NCI-H526 (cell line): ENCODE results near the gene PPP2R2D.
"Not testable (repeated sequence)": the region's sequence is repeated elsewhere in the genome, so short reads cannot be mapped to it uniquely, and the experiment has no call there.

Experiments
- DNase-seq, 2 experiments: peaks; one replicate each; lab custom pipeline; 2025; lab: John Stamatoyannopoulos, UW

The PPP2R2D gene

DNA sequence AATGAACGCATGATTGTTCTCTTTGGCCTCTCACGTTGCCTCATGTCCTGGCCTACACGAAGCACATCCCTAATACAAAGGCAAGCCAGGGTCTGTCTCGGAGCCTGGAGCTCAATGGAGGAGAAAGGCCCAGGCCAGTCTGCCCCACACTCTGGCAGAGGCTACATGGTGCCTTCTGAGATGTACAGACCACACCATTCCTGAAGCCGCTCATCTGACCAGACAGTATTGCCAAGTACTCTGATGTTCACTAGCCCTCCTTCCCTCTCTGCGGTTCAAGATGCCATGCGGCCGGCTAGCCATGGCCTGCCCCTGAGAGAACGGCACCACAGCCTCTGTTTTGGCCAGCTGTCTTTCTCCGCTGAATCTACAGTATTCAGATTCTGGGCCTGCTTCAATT is 75.0 kb downstream of the PPP2R2D start:
- DNase-seq = no peak

DNA sequence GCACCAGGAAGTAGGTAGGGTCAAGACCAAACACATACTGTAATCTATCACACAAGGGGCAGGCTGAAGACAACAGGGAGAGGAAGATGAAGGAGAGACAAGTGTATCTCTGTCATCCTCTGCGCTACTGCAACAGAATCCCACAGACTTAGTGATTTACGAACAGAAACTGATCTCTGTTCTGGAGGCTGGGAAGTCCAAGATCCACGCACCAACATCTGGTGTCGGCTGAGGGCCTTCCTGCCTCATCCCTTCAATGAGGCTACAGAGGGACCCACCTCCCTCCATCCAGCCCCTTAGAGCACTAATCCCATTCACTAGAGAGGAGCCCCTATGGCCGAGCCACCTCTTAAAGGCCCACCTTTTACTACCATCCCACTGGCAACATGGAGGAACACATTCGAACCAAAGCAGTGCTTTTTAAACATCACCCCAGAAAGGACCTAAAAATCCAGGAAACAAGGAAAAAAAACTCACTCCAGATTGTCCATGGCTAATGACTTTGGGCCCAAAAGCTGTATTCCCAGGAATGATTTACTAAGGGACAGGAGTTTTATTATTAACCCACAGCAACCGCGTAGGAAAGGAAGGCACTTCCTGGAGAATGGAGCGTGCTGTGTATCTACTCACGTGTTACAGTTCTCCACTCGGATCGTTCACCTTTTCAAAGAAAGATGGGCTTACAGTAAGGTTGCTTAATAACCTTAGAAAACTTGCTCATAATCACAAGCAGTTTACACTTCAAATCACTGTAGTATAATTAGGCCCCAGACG is 76.7 kb downstream of the PPP2R2D start:
- no peak for DNase-seq

DNA sequence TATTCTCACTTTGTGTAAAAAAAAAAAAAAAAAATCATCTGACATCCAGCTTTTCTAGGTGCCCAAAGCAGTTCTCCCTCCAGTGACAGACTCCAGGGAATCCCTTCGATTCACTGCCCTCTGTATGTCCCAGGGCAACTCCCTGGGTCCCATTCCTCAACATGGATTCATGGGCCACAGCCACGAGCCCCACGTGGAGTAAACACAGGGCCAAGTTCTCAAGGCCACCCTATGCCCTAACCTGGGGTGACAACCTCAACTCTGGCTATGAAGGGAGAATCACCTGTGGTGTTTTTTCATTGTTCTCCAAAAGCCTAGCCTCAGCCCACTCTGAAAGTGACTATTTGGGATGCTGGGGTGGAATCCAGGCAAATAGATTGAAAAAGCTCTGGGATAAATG is 77.6 kb downstream of the PPP2R2D start:
- DNase-seq = no peak

DNA sequence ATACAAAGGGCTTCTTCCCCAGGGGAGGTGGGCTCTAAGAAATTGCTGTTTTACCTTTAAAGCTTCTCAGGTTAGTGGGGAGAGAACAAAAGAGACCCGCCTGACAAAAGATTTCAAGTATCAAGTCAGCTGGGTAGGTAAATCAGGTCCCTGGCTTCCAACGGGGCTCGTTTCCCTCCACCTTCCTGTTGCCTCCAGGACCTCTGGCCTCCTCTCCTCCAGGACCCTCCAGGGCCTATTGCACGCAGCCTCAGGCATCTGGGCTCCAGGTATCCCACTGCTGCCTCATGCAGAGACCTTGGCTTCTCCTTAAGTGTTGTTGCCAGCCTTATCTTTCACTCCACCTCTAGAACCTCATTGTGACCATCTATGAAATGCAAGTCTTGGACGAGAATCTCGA is 78.0 kb downstream of the PPP2R2D start:
- no peak for DNase-seq

DNA sequence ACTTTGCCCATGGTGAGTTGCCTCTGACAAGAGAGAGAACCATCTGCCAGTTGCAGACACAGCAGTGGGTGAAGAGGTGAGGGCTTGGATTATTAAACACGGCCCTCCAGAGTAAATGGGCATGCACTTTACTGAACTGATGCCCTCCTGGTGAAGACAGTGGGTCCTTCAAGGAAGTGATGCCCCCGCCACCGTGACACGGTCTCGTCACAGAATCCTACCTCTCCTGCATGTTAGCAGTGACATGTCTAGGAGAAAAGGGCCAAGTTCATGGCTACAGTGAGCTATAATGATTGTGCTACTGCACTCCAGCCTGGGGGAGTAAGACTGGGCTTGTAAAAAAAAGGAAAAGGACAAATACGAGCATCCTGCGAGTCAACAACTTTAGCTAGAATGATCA is 78.5 kb downstream of the PPP2R2D start:
- no peak for DNase-seq

DNA sequence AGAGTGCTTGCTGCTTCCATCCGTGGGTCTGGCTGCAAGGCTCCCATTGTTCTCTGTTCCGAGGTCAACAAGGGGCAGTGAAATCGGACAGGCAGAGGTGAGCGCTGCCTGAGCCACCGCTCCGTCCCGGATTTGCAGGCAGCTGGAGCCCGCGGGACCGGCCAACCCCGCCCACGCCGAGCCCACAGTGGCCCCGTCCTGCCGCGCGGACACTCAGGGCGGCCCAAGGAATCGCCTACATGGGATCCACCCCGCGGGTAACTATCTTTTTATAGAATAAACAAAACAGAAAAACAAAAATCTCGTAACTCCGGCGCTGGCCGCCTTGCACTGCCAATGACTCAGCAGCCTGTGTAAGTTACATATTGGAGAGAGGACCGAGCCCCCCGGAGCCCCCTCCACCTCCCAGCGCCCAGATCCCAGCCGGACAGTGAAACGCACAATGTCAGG is 79.0 kb downstream of the PPP2R2D start:
- no peak for DNase-seq

DNA sequence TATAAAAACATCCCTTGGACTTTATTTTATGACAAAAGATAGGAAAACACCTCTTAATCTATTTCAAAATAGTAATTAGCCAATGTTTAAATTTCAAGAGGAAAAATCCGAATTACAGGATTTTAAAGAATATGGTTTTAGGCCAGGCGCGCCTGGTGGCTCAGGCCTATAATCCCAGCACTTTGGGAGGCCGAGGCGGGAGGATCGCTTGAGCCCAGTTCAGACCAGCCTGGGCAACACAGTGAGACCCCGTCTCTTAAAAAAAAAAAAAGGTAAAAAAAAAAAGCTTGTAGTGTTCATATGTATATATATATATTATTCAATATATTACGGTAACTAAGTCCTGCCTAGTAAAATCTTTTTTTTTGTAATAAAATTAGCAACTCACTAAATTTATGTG is 79.5 kb downstream of the PPP2R2D start:
- DNase-seq = no peak

DNA sequence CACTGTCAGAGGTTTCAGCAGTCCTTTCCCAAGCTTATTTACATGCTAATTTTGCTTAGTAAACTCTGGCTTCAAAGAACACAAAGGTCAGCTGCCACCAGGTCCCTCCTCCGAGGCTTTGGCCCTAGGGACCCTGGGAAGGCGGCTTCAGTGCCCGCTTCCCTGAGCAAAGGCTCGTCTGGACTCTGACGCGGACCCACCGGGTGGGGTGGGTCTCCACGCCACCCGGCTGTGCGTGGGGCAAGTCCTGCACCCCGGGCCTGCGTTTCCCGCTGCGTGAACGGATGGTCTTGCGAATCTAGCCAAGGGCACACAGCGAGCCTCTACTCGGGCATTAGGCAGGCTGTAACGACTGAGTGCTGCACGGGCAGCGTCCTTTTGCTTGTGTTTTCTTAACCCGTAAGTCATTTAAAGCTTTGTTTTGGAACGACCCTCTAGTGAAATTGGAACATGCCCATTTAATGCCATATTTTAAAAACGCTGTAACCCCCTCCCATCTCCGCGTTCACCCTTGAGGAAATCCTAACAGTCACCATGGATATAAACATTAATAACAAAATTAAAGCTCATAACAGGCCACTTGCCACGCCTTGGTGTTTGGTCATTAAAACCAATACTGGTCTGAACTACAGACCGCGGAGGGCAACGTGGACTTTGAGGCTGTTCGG is 80.1 kb downstream of the PPP2R2D start:
- DNase-seq = peak in 1 of 2 experiments; percentile 39

DNA sequence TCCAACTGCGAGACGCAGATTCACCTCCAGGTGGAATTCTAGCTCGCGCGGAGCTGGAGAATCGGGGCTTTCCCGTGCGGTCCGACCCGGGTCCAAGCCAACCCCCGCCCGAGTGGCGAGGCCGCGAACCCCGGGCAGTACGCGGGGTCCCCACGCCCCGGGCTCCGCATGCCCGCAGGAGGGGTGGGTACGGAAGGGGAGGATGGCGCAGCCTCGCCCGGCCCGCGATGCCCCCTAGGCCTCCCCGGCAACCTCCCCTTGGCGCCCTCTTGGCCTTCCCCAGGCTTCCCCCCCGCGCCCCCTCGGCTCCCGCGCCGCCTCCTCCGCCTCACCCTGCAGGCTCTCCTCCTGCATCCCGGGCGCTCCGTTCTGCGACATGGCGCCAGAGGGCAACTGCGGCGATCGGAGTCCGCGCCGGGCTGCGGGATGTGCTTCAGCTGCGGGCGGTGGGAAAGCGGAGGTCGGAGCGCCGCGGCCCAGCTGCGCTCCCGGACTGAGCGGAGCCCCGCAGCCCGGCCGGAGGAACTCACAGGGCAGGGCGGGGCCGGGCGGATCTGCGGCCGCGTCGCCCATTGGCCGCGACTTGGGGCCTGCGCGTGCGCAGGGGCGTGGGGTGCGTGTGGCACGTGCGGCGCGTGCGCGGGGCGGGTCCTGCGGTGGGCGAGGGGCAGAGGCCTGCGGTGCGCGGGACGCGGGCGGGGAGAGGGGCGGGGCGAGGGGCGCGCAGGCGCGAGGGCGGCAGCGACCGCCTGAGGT is 80.8 kb downstream of the PPP2R2D start, which contains the start of gene BNIP3:
TSS of gene BNIP3 (minus strand) at position 495 of the 756 bp plus-strand sequence. CDS start at position 378, 117 bp downstream.
- peak; percentile 62 to 93 for DNase-seq

DNA sequence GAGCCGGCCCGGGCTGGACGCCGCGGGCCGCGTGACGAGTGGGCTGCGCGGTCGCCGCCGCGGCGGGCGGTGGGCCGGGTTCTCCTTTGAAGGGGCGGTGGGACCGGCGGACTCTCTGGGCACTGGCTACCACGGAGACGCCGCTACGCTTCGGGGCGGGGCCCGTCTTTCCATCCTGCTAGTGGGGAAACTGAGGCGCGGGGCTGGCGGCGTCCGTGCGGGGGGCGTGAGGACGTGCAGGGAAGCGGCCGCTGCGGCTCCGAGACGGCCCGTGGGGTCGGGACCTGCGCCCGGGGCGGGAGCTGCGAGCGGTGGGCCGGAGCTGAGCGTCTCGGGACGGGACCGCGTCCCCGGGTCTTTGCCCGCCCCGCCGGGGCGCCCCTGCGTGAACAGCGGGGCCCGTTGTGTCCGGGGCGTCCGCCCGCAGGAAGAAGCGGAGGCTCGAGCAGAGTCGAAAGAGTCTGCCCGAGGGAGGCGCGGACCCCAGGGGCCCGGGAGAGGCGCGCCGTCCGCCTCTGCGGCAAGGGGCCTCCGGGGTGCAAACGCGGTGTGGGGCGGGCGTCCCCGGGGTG is 81.5 kb downstream of the PPP2R2D start:
- DNase-seq = no peak

DNA sequence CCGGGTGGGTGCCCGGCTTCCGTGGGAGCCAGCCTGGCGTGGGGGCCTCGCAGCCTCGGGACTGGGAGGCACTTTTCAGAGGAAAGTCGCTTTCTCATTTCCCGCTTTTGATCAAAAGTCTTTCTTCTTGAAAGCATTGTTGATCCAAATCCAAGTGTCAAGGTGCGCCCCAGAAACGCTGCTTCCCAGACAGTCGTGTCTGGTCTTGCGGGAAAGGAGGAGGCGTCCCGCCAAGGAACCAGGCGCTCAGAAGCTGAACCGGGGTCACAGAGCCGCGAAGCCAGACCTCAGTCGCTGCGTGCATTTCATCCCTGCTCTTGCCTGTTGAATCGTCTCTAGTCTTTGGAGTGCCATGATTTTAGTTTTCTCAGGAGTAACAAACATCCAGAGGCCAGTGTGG is 82.0 kb downstream of the PPP2R2D start:
- DNase-seq = no peak

DNA sequence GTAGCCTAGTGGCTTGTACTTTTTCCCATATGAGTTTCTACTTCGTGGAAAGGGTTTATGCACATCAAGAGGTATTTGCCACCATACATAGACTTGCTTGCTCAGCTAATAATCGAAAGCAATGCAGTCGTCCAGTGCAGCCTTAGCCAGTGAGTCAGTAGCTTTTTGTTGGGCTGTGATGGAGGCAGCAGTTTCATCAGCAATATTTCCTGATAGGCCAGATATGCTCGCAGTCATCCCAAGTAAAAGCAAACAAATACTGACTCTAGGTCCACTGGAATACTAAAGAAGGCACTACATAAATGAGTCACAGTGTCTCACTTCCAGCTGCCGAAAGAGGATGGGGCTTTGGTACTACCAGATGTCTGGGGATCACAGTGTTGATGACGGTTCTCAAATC is 83.0 kb downstream of the PPP2R2D start:
- DNase-seq = no peak

DNA sequence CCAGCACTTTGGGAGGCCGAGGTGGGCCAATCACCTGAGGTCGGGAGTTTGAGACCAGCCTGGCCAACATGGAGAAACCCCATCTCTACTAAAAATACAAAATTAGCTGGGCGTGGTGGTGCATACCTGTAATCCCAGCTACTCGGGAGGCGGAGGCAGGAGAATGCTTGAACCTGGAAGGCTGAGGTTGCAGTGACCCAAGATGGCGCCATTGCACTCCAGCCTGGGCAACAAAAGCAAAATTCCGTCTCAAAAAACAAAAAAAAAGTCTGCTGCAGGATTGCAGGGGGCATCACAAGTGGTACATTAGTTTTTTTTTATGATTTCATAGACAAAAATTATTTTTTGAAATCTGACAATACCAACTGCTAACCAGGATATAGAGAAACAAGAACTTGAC is 86.0 kb downstream of the PPP2R2D start:
- DNase-seq = not testable (repeated sequence)

DNA sequence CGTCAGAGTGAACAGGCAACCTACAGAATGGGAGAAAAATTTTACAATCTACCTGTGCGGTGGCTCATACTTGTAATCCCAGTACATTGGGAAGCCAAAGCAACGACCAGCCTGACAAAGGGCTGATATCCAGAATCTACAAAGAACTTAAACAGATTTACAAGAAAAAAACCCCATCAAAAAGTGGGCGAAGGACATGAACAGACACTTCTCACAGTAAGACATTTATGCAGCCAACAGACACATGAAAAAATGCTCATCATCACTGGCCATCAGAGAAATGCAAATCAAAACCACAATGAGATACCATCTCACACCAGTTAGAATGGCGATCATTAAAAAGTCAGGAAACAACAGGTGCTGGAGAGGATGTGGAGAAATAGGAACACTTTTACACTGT is 86.5 kb downstream of the PPP2R2D start:
- not testable (repeated sequence) for DNase-seq

DNA sequence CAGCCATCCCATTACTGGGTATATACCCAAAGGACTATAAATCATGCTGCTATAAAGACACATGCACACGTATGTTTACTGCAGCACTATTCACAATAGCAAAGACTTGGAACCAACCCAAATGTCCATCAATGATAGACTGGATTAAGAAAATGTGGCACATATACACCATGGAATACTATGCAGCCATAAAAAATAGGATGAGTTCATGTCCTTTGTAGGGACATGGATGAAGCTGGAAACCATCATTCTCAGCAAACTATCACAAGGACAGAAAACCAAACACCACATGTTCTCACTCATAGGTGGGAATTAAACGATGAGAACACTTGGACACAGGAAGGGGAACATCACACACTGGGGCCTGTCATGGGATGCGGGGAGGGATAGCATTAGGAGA is 87.0 kb downstream of the PPP2R2D start:
- not testable (repeated sequence) for DNase-seq

DNA sequence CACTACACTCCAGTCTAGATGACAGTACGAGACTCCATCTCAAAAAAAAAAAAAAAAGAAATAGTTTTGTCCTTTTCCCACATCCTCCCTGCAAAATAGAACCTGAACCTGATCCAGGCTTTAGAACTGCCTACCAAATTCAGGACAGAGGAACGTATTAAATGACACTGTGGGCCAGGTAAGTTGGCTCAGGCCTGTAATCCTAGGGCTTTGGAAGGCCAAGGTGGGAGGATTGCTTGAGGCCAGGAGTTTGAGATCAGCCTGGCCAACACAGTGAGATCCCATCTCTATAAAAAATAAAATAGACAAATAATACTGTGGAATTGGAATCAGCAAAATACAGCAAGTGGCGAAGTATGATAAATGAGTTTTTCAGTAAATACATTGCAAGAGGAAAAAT is 90.9 kb downstream of the PPP2R2D start:
- no peak for DNase-seq

DNA sequence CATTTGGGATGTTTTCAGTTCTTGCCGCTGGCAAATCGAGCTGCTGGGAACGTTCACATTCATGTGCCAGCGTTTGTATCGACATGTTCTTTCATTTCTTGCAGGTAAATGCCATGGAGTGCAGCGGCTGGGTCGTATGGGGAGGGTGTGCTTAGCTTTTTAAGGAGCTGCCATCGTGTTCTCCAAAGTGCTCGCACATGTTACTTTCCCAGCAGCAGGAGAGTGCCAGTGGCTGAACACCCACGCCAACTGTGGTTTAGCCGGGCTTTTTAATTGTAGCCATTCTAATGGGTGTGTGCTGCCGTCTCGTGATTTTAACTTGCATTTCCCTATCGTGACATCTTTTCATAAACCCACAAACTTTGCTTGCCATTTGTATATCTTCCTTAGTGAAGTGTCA is 92.5 kb downstream of the PPP2R2D start:
- no peak for DNase-seq

DNA sequence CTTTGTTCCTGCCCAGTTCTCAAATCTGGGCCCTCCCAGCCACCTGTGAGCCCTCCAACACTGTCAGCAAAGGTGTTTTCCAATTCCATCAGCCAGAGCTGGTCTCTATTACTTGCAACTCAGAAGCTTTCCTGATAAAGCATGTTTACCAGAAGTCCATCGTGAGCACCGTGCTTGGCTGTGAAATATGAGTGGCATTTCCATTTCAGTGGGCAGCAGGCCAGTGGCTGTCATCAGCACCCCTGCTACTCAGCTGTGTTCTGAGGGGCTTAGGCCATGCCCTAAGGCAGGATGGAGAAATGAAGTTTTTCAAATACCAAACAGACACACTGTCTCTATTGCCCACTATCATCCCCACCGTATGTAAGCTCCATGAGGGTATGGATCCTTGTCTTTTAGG is 93.6 kb downstream of the PPP2R2D start:
- DNase-seq = no peak

DNA sequence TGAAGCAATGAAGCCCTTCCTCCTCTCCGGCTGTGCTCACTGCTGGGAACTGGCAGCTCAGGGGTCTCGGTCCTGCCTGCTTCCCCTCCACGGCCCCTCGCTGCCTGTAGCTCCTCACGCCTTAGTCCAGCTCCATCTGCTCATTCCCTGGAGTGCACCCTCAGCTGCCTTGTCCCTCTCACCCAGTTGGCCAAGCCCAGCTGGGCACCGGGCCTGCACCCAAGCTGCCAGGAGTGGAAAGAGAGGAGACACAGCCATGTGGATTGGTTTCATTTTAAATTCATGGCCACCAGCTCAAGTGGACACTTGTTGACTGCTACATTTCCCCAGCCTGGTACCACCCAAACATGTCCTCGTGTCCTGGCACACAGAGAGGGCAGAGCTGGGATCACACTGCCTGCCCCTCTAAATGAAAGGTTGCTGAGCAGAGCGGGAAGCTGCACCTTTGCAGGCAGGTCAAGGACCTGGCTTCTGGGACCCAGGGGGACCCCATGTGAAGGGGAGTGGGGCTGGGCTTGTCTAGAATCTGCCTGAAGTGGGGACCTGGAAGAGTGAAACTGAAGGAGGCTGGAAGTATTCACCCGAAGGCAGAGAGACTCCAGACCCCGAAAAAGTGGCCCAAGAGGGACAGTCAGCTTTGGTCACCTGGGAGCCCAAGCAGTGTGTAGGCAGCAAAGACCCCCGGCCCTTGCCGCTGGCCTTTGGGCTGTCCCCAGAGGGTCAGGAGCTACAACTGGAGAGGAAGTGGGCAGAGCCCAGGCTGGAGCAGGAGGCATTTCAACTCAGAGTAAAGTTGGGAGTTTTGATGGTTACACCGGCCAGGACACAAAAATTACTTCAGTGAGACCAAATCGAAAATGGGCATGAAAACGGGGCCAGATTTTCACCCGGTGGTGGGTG is 95.9 kb downstream of the PPP2R2D start:
- DNase-seq = no peak

DNA sequence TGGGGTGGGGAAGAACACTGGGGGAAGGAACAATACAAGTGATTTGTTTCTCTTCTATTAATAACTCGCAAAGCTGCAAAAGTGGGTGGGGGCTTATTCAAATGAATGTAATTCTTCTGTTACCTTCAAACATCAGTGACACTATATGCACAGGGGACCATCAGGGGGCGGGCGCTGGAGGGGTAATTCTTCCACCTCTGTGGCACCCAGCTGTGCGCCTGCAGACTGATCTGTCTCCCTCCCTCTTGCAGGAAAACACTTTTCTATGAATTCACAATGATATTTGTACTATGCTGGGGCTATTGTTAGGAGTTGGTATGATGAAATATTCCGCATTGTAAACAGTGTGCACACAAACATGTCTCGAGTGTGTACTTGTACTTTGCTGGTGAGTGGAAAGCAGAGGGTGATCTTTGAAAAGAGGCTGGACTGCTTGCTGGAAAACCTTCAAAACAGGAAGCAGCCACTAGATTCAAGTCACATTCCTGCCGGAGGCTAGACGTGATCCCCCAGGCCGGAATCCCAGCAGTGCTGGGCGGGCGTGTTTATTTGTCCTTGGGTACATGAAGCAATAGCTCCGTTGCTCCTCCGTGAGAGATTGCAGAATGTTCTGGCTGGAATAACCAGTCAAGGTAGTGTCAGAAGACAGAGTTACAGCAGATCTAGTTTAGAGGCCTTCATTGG is 96.7 kb downstream of the PPP2R2D start:
- DNase-seq = peak in 1 of 2 experiments; percentile 20
